Keratinocyte (primary cell): ENCODE results near the gene LEKR1. TPM values are rescaled to one million over a fixed set of nuclear protein-coding genes. Genes with fewer than 3 reads are reported as not detected.

Source experiments
- DNase-seq: peaks from one replicate; pipeline ENCODE4 v3.0.0-alpha.2; 2011; ENCODE audit warnings: low read depth, missing footprints, low spot score
- FAIRE-seq: peaks from 2 replicates; lab custom pipeline; 2011; peaks lifted over from hg19 to GRCh38; lab: Jason Lieb, UNC
- H2AFZ ChIP-seq: 2 replicates; pipeline ENCODE4 v1.6.0; 2012; ENCODE audit warnings: low read length, control low read depth, inconsistent platforms; ENCODE audit not compliant: control insufficient read depth
- H3K27ac ChIP-seq: 2 replicates; pipeline ENCODE4 v1.5.1; 2011; ENCODE audit warnings: low read length; ENCODE audit not compliant: control insufficient read depth, insufficient read depth
- H3K27me3 ChIP-seq: 3 replicates; pipeline ENCODE4 v1.6.0; 2011; ENCODE audit warnings: low read length; ENCODE audit not compliant: control insufficient read depth, insufficient read depth; ENCODE audit errors: extremely low read depth
- H3K36me3 ChIP-seq, 2 experiments: 2 replicates in 1 of 2; 3 replicates in 1 of 2; pipeline ENCODE4 v1.5.1; 2011; ENCODE audit warnings: low read length in 2 of 2, mild to moderate bottlenecking in 1 of 2; ENCODE audit not compliant: control insufficient read depth in 2 of 2, insufficient read depth in 2 of 2; ENCODE audit errors: extremely low read depth in 1 of 2
- H3K4me1 ChIP-seq: 3 replicates; pipeline ENCODE4 v1.5.1; 2011; ENCODE audit warnings: low read length; ENCODE audit not compliant: control insufficient read depth, insufficient read depth; ENCODE audit errors: extremely low read depth
- H3K4me2 ChIP-seq: 3 replicates; pipeline ENCODE4 v1.6.0; 2011; ENCODE audit warnings: low read depth, low read length; ENCODE audit not compliant: control insufficient read depth, insufficient read depth; ENCODE audit errors: extremely low read depth
- H3K4me3 ChIP-seq, 3 experiments: fragments of 200-600 bp in 1 of 3; sonication (generic) in 1 of 3; 2 replicates in 2 of 3; 3 replicates in 1 of 3; pipeline ENCODE4 v1.5.1; 2011 to 2016; ENCODE audit warnings: low read length in 3 of 3, mild to moderate bottlenecking in 3 of 3, control low read depth in 2 of 3, inconsistent platforms in 1 of 3, low read depth in 1 of 3, mixed read lengths in 1 of 3, mixed run types in 1 of 3, moderate library complexity in 1 of 3; ENCODE audit not compliant: control insufficient read depth in 2 of 3, insufficient read depth in 2 of 3; ENCODE audit errors: extremely low read depth in 1 of 3
- H3K79me2 ChIP-seq: 2 replicates; pipeline ENCODE4 v1.6.0; 2012; ENCODE audit warnings: low read length; ENCODE audit not compliant: control insufficient read depth, insufficient read depth
- H3K9ac ChIP-seq: 3 replicates; pipeline ENCODE4 v1.6.0; 2011; ENCODE audit warnings: low read length; ENCODE audit not compliant: control insufficient read depth, insufficient read depth; ENCODE audit errors: extremely low read depth
- H3K9me1 ChIP-seq: 3 replicates; pipeline ENCODE4 v1.6.0; 2011; ENCODE audit warnings: low read length; ENCODE audit not compliant: control insufficient read depth, insufficient read depth; ENCODE audit errors: extremely low read depth
- H3K9me3 ChIP-seq: 2 replicates; pipeline ENCODE4 v1.5.1; 2012; ENCODE audit warnings: low read depth, low read length; ENCODE audit not compliant: control insufficient read depth
- H4K20me1 ChIP-seq: 3 replicates; pipeline ENCODE4 v1.6.0; 2011; ENCODE audit warnings: low read length; ENCODE audit not compliant: control insufficient read depth, insufficient read depth; ENCODE audit errors: extremely low read depth
- CTCF ChIP-seq, 3 experiments: IDR thresholded peaks in 1 of 3; conservative IDR thresholded peaks in 1 of 3; optimal IDR thresholded peaks in 1 of 3; 2 replicates in 2 of 3; 3 replicates in 1 of 3; pipeline versions ENCODE3 to v1.5.1; 2011; ENCODE audit warnings: low read length in 3 of 3, mild to moderate bottlenecking in 3 of 3, moderate library complexity in 2 of 3, control low read depth in 1 of 3, inconsistent platforms in 1 of 3; ENCODE audit not compliant: insufficient read depth in 2 of 3; ENCODE audit errors: extremely low read depth in 1 of 3
- EZH2 ChIP-seq: IDR thresholded peaks from one replicate; pipeline ENCODE4 v1.6.1; 2012; ENCODE audit warnings: inconsistent platforms, mild to moderate bottlenecking, low read length, moderate library complexity
- dilution Hi-C: fragments of 300-500 bp; cut with MboI; formaldehyde crosslinking; loops from one replicate; pipeline ENCODE4 v1.7.0; 2020; ENCODE audit warnings: low sequenced_read_pairs; ENCODE audit not compliant: extremely low pct_ligation_motif_present
- polyA plus RNA-seq, 5 experiments: library from polyadenylated mRNA; depleted of rRNA in 3 of 5; stranded (reverse) in 3 of 5; stranded (forward) in 1 of 5; unstranded in 1 of 5; fragments of >200 nt; gene quantifications; 1 replicate in 1 of 5; 2 replicates in 3 of 5; 3 replicates in 1 of 5; pipeline versions ENCODE4 v1.2.1 to v1.2.3, GENCODE V29; 2011 to 2012; ENCODE audit warnings: missing spikeins in 2 of 5, low read depth in 1 of 5, low replicate concordance in 1 of 5

The LEKR1 gene
- polyA plus RNA-seq, 1 donor (not counting 4 experiments of a cell fraction or from before 2014, with no cell fraction given) = 0.63 TPM

DNA sequence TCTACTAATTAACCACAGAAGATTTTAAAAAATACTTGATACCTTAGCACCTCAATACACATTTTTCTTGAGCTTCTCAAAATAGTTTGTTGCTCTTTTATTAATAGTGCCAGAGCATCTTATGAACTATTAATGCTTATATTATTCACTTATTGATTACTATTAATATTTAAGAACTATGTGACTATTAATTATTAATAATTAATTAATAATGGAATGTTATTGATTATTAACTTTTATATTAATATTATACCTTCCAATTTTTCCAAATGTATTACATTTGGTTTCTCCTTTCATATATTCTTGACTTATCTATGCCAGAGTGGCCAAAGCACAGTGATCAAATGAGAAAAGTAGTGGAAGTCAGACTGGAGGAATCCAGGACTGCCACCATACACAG is 195.5 kb downstream of the LEKR1 start:
- Histone ChIP-seq H3K4me3 (no peak overlapping the region), H3K9ac (no peak overlapping the region), H3K4me2 (no peak overlapping the region), H3K79me2 (no peaks in the 10 kb centered on the region), H3K36me3 (no peaks in the 10 kb centered on the region), H3K27ac (no peak overlapping the region), H3K27me3 (no peaks in the 10 kb centered on the region), H3K4me1 (peaks cover 8% of the 10 kb centered on the region), H3K9me1 (no peaks in the 10 kb centered on the region), H4K20me1 (no peaks in the 10 kb centered on the region), H2AFZ (no peak overlapping the region), H3K9me3 (no peaks in the 10 kb centered on the region)
- DNase-seq (no peak), FAIRE-seq (no peak)
- dilution Hi-C loops = no loop called here
- TF ChIP-seq EZH2 (no peak), CTCF (optimal IDR thresholded peaks at IDR 0.05 in 1 of 3, IDR thresholded peaks at IDR 0.05 in 1 of 3, conservative IDR thresholded peaks at IDR 0.05 in 1 of 3; ENCODE audit: extremely low read depth in 1 of 3, insufficient read depth in 2 of 3, low read length in 3 of 3) (no peak)

- no peak overlapping the region for H3K4me2 ChIP-seq
- FAIRE-seq (no peak), DNase-seq (no peak)
- dilution Hi-C loops = no loop called here
- no peaks in the 10 kb centered on the region for H3K27me3 ChIP-seq
- H2AFZ ChIP-seq = no peak overlapping the region
- no peaks in the 10 kb centered on the region for H4K20me1 ChIP-seq
- H3K9me3 ChIP-seq = no peaks in the 10 kb centered on the region
- H3K4me1 ChIP-seq = peaks cover 8% of the 10 kb centered on the region
- no peak overlapping the region for H3K4me3 ChIP-seq
- H3K9me1 ChIP-seq = no peaks in the 10 kb centered on the region
- no peaks in the 10 kb centered on the region for H3K79me2 ChIP-seq
- TF ChIP-seq CTCF (optimal IDR thresholded peaks at IDR 0.05 in 1 of 3, IDR thresholded peaks at IDR 0.05 in 1 of 3, conservative IDR thresholded peaks at IDR 0.05 in 1 of 3; ENCODE audit: extremely low read depth in 1 of 3, insufficient read depth in 2 of 3, low read length in 3 of 3) (no peak), EZH2 (no peak)
- H3K27ac ChIP-seq = no peak overlapping the region
- H3K9ac ChIP-seq = no peak overlapping the region
- no peaks in the 10 kb centered on the region for H3K36me3 ChIP-seq
These were observed 197.1 kb downstream of the LEKR1 start for GRCh38 chr3:157023226-157023625.
